HG03342 (cell line): ENCODE results near the gene FEZ2.

Experiments used
- ATAC-seq: cut with Tn5 transposase; IDR thresholded peaks from one replicate; pipeline ENCODE4 v1.9.1; 2021; ENCODE audit warnings: mild to moderate bottlenecking, moderate library complexity; ENCODE audit not compliant: unreplicated experiment

The FEZ2 gene

GRCh38 chr2:36587556-36587955, 10.4 kb downstream of the FEZ2 start:
- ATAC-seq, result no peak

- no peak for ATAC-seq
Measured at GRCh38 chr2:36587101-36587500, 10.9 kb downstream of the FEZ2 start.

- no peak for ATAC-seq
Measured at GRCh38 chr2:36586672-36587071, 11.3 kb downstream of the FEZ2 start.

GRCh38 chr2:36584148-36584794, 13.7 kb downstream of the FEZ2 start:
- ATAC-seq, result no peak

- ATAC-seq, result no peak
Measured at GRCh38 chr2:36582951-36583350, 15.0 kb downstream of the FEZ2 start.

GRCh38 chr2:36582538-36582937, 15.4 kb downstream of the FEZ2 start:
- no peak for ATAC-seq

GRCh38 chr2:36579297-36579664, 18.7 kb downstream of the FEZ2 start:
- ATAC-seq, result no peak

- no peak for ATAC-seq
Measured at GRCh38 chr2:36578343-36579296, 19.3 kb downstream of the FEZ2 start.

- no peak for ATAC-seq
Measured at GRCh38 chr2:36577884-36578283, 20.1 kb downstream of the FEZ2 start.

- ATAC-seq, result no peak
Measured at GRCh38 chr2:36574560-36574959, 23.4 kb downstream of the FEZ2 start.

GRCh38 chr2:36573165-36573564, 24.8 kb downstream of the FEZ2 start:
- no peak for ATAC-seq

GRCh38 chr2:36572719-36573059, 25.3 kb downstream of the FEZ2 start:
- no peak for ATAC-seq

GRCh38 chr2:36572054-36572718, 25.8 kb downstream of the FEZ2 start:
- no peak for ATAC-seq

GRCh38 chr2:36570416-36570815, 27.6 kb downstream of the FEZ2 start:
- ATAC-seq, result no peak

GRCh38 chr2:36569267-36569856, 28.6 kb downstream of the FEZ2 start:
- no peak for ATAC-seq

- no peak for ATAC-seq
Measured at GRCh38 chr2:36568516-36569246, 29.3 kb downstream of the FEZ2 start.

- no peak for ATAC-seq
Measured at GRCh38 chr2:36567711-36568408, 30.1 kb downstream of the FEZ2 start.

- no peak for ATAC-seq
Measured at GRCh38 chr2:36566887-36567286, 31.1 kb downstream of the FEZ2 start.

GRCh38 chr2:36565712-36566111, 32.3 kb downstream of the FEZ2 start:
- no peak for ATAC-seq

GRCh38 chr2:36564377-36564930, 33.5 kb downstream of the FEZ2 start:
- ATAC-seq, result no peak
